B cell (primary cell): ENCODE results near the gene ATP11A. TPM values are rescaled to one million over a fixed set of nuclear protein-coding genes. Genes with fewer than 3 reads are reported as not detected.

Source experiments
- ATAC-seq: fragments of 200-7000 bp; cut with Tn5 transposase; one replicate; pipeline ENCODE4 v1.10.0; 2021; ENCODE audit warnings: low read depth, mild to moderate bottlenecking, moderate number of reproducible peaks, moderate library complexity
- CTCF ChIA-PET: fragments of 350-600 bp; sonication (Branson Sonifier 250); formaldehyde crosslinking; loops from one replicate; lab custom pipeline; 2021; ENCODE audit warnings: antibody characterized with exemption, inconsistent platforms; lab: Charles Lee
- POLR2A ChIA-PET: fragments of 350-600 bp; sonication (Branson Sonifier 250); formaldehyde crosslinking; loops from one replicate; lab custom pipeline; 2021; ENCODE audit warnings: antibody characterized with exemption; lab: Charles Lee
- DNase-seq: peaks from one replicate; pipeline ENCODE4 v3.0.0; 2013
- H2AFZ ChIP-seq: 2 replicates; pipeline ENCODE4 v1.6.1; 2012; ENCODE audit warnings: mild to moderate bottlenecking, low read depth, low read length; ENCODE audit not compliant: insufficient read depth, poor library complexity, severe bottlenecking
- H3K27ac ChIP-seq, 2 donors: 1 replicate in 1 of 2; 2 replicates in 1 of 2; pipeline ENCODE4 v1.5.1; 2012 to 2013; ENCODE audit warnings: low read length in 2 of 2, mild to moderate bottlenecking in 2 of 2, moderate library complexity in 1 of 2
- H3K27me3 ChIP-seq, 4 experiments: fragments of 200-600 bp in 1 of 4; sonication (generic) in 1 of 4; replicated peaks in 1 of 4; 1 replicate in 2 of 4; 2 replicates in 2 of 4; pipeline versions ENCODE4 v1.6.1 to v1.7.0; 2013 to 2016; ENCODE audit warnings: low read length in 3 of 4, mild to moderate bottlenecking in 2 of 4, mixed read lengths in 1 of 4, moderate library complexity in 1 of 4; ENCODE audit not compliant: insufficient read depth in 4 of 4, control insufficient read depth in 3 of 4; ENCODE audit errors: control extremely low read depth in 1 of 4
- H3K36me3 ChIP-seq, 2 experiments: replicated peaks in 1 of 2; 1 replicate in 1 of 2; 2 replicates in 1 of 2; pipeline versions ENCODE4 v1.6.1 to v1.7.1; 2013; ENCODE audit warnings: low read length in 1 of 2; ENCODE audit not compliant: insufficient read depth in 2 of 2, control insufficient read depth in 1 of 2; ENCODE audit errors: control extremely low read depth in 1 of 2, extremely low read depth in 1 of 2
- H3K4me1 ChIP-seq, 2 donors: fragments of 200-600 bp in 1 of 2; sonication (generic) in 1 of 2; 1 replicate in 1 of 2; 2 replicates in 1 of 2; pipeline versions ENCODE4 v1.5.1 to v1.6.1; 2013 to 2017; ENCODE audit warnings: low read length in 2 of 2; ENCODE audit not compliant: control insufficient read depth in 2 of 2, insufficient read depth in 2 of 2
- H3K4me2 ChIP-seq: replicated peaks from 2 replicates; pipeline ENCODE3; 2012; ENCODE audit warnings: mild to moderate bottlenecking, low read depth, low read length; ENCODE audit not compliant: poor library complexity, severe bottlenecking
- H3K4me3 ChIP-seq, 5 experiments: fragments of 200-600 bp in 1 of 5; sonication (generic) in 1 of 5; 1 replicate in 3 of 5; 2 replicates in 2 of 5; pipeline versions ENCODE4 v1.5.1 to v1.7.0; 2011 to 2016; ENCODE audit warnings: low read length in 4 of 5, mild to moderate bottlenecking in 4 of 5, low read depth in 2 of 5, control low read depth in 1 of 5, moderate library complexity in 1 of 5; ENCODE audit not compliant: insufficient read depth in 1 of 5; ENCODE audit errors: control extremely low read depth in 1 of 5, extremely low read depth in 1 of 5
- H3K79me2 ChIP-seq: fragments of 200-600 bp; sonication (generic); one replicate; pipeline ENCODE4 v1.6.0; 2016; ENCODE audit warnings: low read length; ENCODE audit not compliant: control insufficient read depth, insufficient read depth
- H3K9ac ChIP-seq: fragments of 200-600 bp; sonication (generic); 2 replicates; pipeline ENCODE4 v1.6.1; 2017; ENCODE audit warnings: mild to moderate bottlenecking, low read length, moderate library complexity
- H3K9me3 ChIP-seq, 3 donors: one replicate each; pipeline versions ENCODE4 v1.6.1 to v1.7.1; 2013; ENCODE audit warnings: low read length in 2 of 3; ENCODE audit not compliant: control insufficient read depth in 2 of 3, insufficient read depth in 1 of 3; ENCODE audit errors: control extremely low read depth in 1 of 3
- H4K20me1 ChIP-seq: 2 replicates; pipeline ENCODE4 v1.6.0; 2012; ENCODE audit warnings: mild to moderate bottlenecking, low read length; ENCODE audit not compliant: insufficient read depth, control insufficient read depth, poor library complexity, severe bottlenecking
- H3K27ac Mint-ChIP-seq: one replicate; pipeline ENCODE4 v1.8.0; 2021; ENCODE audit warnings: mixed read lengths
- H3K27me3 Mint-ChIP-seq: one replicate; pipeline ENCODE4 v1.8.0; 2021; ENCODE audit warnings: mixed read lengths
- H3K4me1 Mint-ChIP-seq: one replicate; pipeline ENCODE4 v1.8.0; 2021; ENCODE audit warnings: mixed read lengths
- H3K4me3 Mint-ChIP-seq: one replicate; pipeline ENCODE4 v1.8.0; 2021; ENCODE audit warnings: mixed read lengths
- H3K9me3 Mint-ChIP-seq: one replicate; pipeline ENCODE4 v1.8.0; 2022; ENCODE audit warnings: mixed read lengths; ENCODE audit not compliant: insufficient read depth
- EZH2 ChIP-seq: IDR thresholded peaks from 2 replicates; pipeline ENCODE4 v1.6.1; 2012; ENCODE audit warnings: borderline replicate concordance, low read depth, mild to moderate bottlenecking, moderate library complexity, low read length; ENCODE audit not compliant: insufficient read depth, poor library complexity, severe bottlenecking
- WGBS: methylation state at CpG from one replicate; pipeline ENCODE4 v1.1.5; 2013; ENCODE audit warnings: missing lambda C conversion rate; ENCODE audit not compliant: insufficient coverage; 5-methylcytosine and 5-hydroxymethylcytosine counted together
- intact Hi-C: fragments of 100-400 bp; cut with micrococcal nuclease; formaldehyde crosslinking; loops from one replicate; pipeline ENCODE4 v1.10.0; 2022
- polyA plus RNA-seq: library from polyadenylated mRNA; depleted of rRNA; stranded (reverse); fragments of >200 nt; gene quantifications from 2 replicates; pipeline ENCODE4 v1.2.3, GENCODE V29; 2012
- total RNA-seq, 2 donors: library from RNA; stranded (reverse); fragments of 120-200 nt in 1 of 2; gene quantifications; 1 replicate in 1 of 2; 2 replicates in 1 of 2; pipeline versions ENCODE4 v1.2.3 to v1.2.4, GENCODE V29; 2013 to 2022
- TF ChIP-seq, protein P1 (sequence below): fragments of 200-600 bp; IDR thresholded peaks from one replicate; pipeline ENCODE4 v1.8.0; 2022; ENCODE audit warnings: antibody characterized with exemption, mild to moderate bottlenecking

Gene ATP11A
- total and polyA plus RNA-seq, 2 donors (not counting 1 experiment from before 2014, with no cell fraction given): 36.9 to 60.3 TPM

GRCh38 chr13:112774448-112774792, 84.6 kb downstream of the ATP11A start:
- H3K4me1 ChIP-seq: no peaks in the 10 kb centered on the region
- Mint-ChIP-seq H3K9me3 (no peaks in the 10 kb centered on the region), H3K4me3 (no peak overlapping the region), H3K27ac (no peak overlapping the region), H3K27me3 (no peaks in the 10 kb centered on the region), H3K4me1 (peaks cover under 1% of the 10 kb centered on the region)
- intact Hi-C loops: no loop called here
- no peak overlapping the region for H2AFZ ChIP-seq
- peaks cover 12% of the 10 kb centered on the region for H3K79me2 ChIP-seq
- no peak overlapping the region for H3K4me2 ChIP-seq
- POLR2A ChIA-PET: no interaction called here
- H3K27me3 ChIP-seq: no peaks in the 10 kb centered on the region
- H3K36me3 ChIP-seq: no peaks in the 10 kb centered on the region
- no peak overlapping the region for H3K4me3 ChIP-seq
- H3K9me3 ChIP-seq: no peaks in the 10 kb centered on the region
- CTCF ChIA-PET: no interaction called here
- TF ChIP-seq, protein P1, sequence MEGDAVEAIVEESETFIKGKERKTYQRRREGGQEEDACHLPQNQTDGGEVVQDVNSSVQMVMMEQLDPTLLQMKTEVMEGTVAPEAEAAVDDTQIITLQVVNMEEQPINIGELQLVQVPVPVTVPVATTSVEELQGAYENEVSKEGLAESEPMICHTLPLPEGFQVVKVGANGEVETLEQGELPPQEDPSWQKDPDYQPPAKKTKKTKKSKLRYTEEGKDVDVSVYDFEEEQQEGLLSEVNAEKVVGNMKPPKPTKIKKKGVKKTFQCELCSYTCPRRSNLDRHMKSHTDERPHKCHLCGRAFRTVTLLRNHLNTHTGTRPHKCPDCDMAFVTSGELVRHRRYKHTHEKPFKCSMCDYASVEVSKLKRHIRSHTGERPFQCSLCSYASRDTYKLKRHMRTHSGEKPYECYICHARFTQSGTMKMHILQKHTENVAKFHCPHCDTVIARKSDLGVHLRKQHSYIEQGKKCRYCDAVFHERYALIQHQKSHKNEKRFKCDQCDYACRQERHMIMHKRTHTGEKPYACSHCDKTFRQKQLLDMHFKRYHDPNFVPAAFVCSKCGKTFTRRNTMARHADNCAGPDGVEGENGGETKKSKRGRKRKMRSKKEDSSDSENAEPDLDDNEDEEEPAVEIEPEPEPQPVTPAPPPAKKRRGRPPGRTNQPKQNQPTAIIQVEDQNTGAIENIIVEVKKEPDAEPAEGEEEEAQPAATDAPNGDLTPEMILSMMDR: no peak
- TF ChIP-seq EZH2: no peak
- ATAC-seq: no peak
- no peak for DNase-seq
- H3K9ac ChIP-seq: no peak overlapping the region
- no peak overlapping the region for H3K27ac ChIP-seq
- no peaks in the 10 kb centered on the region for H4K20me1 ChIP-seq
- WGBS: 98% methylated on average over 7 of the region's 7 CpGs

DNA sequence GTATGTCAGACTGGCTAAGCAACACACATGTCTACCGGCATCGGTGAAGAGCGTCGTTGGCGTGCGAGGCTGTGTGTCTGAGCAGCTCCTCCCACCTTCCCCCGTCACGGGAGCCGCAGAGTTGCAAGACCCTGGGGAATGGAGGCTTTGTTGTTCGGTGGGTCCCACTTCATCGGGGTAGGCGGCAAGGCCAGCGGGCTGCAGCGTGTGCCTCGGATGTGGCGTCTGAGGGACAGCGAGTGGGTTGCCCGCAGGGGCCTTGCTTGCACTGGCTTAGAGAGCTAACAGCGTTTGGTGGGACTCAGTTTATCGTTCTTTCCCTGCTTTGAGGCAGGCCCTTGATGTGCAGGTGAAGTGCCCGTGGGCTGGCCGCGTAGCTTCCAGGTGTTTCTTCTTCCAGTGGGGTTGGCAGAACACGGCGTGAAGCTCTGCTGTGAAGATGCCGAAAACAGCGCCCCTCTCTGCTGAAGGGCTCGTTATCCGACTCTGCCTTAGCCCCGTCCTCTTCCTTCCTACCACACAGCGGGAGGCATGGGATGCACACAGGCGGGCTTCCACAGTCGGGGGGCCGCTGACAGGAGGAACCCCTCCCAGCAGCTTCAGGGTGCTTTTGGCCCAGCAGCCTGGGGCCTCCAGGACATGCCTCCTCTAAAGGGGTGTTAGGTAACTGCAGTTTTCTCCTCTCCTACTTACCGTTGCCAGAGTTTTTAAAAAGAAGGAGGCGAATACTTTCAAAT, 85.2 kb downstream of the ATP11A start:
- Histone ChIP-seq H3K27ac (no peak overlapping the region), H3K79me2 (peaks cover 12% of the 10 kb centered on the region), H4K20me1 (no peaks in the 10 kb centered on the region), H2AFZ (no peak overlapping the region), H3K27me3 (no peaks in the 10 kb centered on the region), H3K4me1 (no peaks in the 10 kb centered on the region), H3K9me3 (no peaks in the 10 kb centered on the region), H3K9ac (no peak overlapping the region), H3K4me3 (no peak overlapping the region), H3K36me3 (no peaks in the 10 kb centered on the region), H3K4me2 (no peak overlapping the region)
- CTCF ChIA-PET: no interaction called here
- POLR2A ChIA-PET: no interaction called here
- ATAC-seq: no peak
- H3K4me3 Mint-ChIP-seq: no peak overlapping the region
- H3K27ac Mint-ChIP-seq: no peak overlapping the region
- H3K27me3 Mint-ChIP-seq: no peaks in the 10 kb centered on the region
- DNase-seq: no peak
- TF ChIP-seq EZH2: no peak
- TF ChIP-seq, protein P1: no peak
- no peaks in the 10 kb centered on the region for H3K9me3 Mint-ChIP-seq
- intact Hi-C loops: no loop called here
- H3K4me1 Mint-ChIP-seq: no peaks in the 10 kb centered on the region
- WGBS: 94% methylated on average over 31 of the region's 36 CpGs
